Measurements from ENCODE around the gene CDC42EP5.

CDC42EP5 gene

GRCh38 chr19:54457773-54458647 lies 15.1 kb downstream of the CDC42EP5 start:
- TF ChIP-seq TAF1 (IDR thresholded peaks at IDR 0.05; ENCODE audit: borderline replicate concordance, low read depth, low read length) (no peak), POLR2AphosphoS5 (IDR thresholded peaks at IDR 0.05; ENCODE audit: low read depth, low read length) (no peak), POLR2A (IDR thresholded peaks at IDR 0.05; ENCODE audit: low read depth, low read length) (no peak)
- DNase-seq (ENCODE audit: insufficient read length) (no peak), FAIRE-seq (no peak)

GRCh38 chr19:54456423-54457373 lies 16.4 kb downstream of the CDC42EP5 start:
- DNase-seq (ENCODE audit: insufficient read length): no peak
- no peak for FAIRE-seq
- TF ChIP-seq TAF1 (IDR thresholded peaks at IDR 0.05; ENCODE audit: borderline replicate concordance, low read depth, low read length): no peak
- TF ChIP-seq POLR2A (IDR thresholded peaks at IDR 0.05; ENCODE audit: low read depth, low read length): peak; percentile 26; the same call in 1 of the 2 replicates

- no peak for FAIRE-seq
- DNase-seq (ENCODE audit: insufficient read length): no peak
- TF ChIP-seq POLR2A (IDR thresholded peaks at IDR 0.05; ENCODE audit: low read depth, low read length): no peak
- TF ChIP-seq POLR2AphosphoS5 (IDR thresholded peaks at IDR 0.05; ENCODE audit: low read depth, low read length): no peak
- TF ChIP-seq TAF1 (IDR thresholded peaks at IDR 0.05; ENCODE audit: borderline replicate concordance, low read depth, low read length): no peak
Measured at GRCh38 chr19:54455786-54456422, 17.2 kb downstream of the CDC42EP5 start.

GRCh38 chr19:54454781-54455675 lies 18.1 kb downstream of the CDC42EP5 start:
- DNase-seq (ENCODE audit: insufficient read length) (no peak), FAIRE-seq (no peak)
- TF ChIP-seq TAF1 (IDR thresholded peaks at IDR 0.05; ENCODE audit: borderline replicate concordance, low read depth, low read length) (no peak), POLR2AphosphoS5 (IDR thresholded peaks at IDR 0.05; ENCODE audit: low read depth, low read length) (no peak), POLR2A (IDR thresholded peaks at IDR 0.05; ENCODE audit: low read depth, low read length) (no peak)

- TF ChIP-seq POLR2A (IDR thresholded peaks at IDR 0.05; ENCODE audit: low read depth, low read length) (no peak), TAF1 (IDR thresholded peaks at IDR 0.05; ENCODE audit: borderline replicate concordance, low read depth, low read length) (no peak), POLR2AphosphoS5 (IDR thresholded peaks at IDR 0.05; ENCODE audit: low read depth, low read length) (no peak)
- no peak for FAIRE-seq
- no peak for DNase-seq (ENCODE audit: insufficient read length)
Measured at GRCh38 chr19:54453921-54454780, 18.9 kb downstream of the CDC42EP5 start.

GRCh38 chr19:54452626-54453025 lies 20.5 kb downstream of the CDC42EP5 start:
- no peak for DNase-seq (ENCODE audit: insufficient read length)
- TF ChIP-seq POLR2AphosphoS5 (IDR thresholded peaks at IDR 0.05; ENCODE audit: low read depth, low read length): no peak
- no peak for TF ChIP-seq POLR2A (IDR thresholded peaks at IDR 0.05; ENCODE audit: low read depth, low read length)
- TF ChIP-seq TAF1 (IDR thresholded peaks at IDR 0.05; ENCODE audit: borderline replicate concordance, low read depth, low read length): no peak
- no peak for FAIRE-seq

- FAIRE-seq: no peak
- DNase-seq (ENCODE audit: insufficient read length): no peak
- TF ChIP-seq POLR2AphosphoS5 (IDR thresholded peaks at IDR 0.05; ENCODE audit: low read depth, low read length) (no peak), TAF1 (IDR thresholded peaks at IDR 0.05; ENCODE audit: borderline replicate concordance, low read depth, low read length) (no peak), POLR2A (IDR thresholded peaks at IDR 0.05; ENCODE audit: low read depth, low read length) (no peak)
Measured at GRCh38 chr19:54451997-54452396, 21.1 kb downstream of the CDC42EP5 start.

GRCh38 chr19:54451331-54451871 lies 21.7 kb downstream of the CDC42EP5 start:
- TF ChIP-seq TAF1 (IDR thresholded peaks at IDR 0.05; ENCODE audit: borderline replicate concordance, low read depth, low read length) (no peak), POLR2A (IDR thresholded peaks at IDR 0.05; ENCODE audit: low read depth, low read length) (no peak), POLR2AphosphoS5 (IDR thresholded peaks at IDR 0.05; ENCODE audit: low read depth, low read length) (no peak)
- DNase-seq (ENCODE audit: insufficient read length) (no peak), FAIRE-seq (no peak)

- FAIRE-seq (no peak), DNase-seq (ENCODE audit: insufficient read length) (no peak)
- TF ChIP-seq POLR2AphosphoS5 (IDR thresholded peaks at IDR 0.05; ENCODE audit: low read depth, low read length): no peak
- TF ChIP-seq POLR2A (IDR thresholded peaks at IDR 0.05; ENCODE audit: low read depth, low read length): no peak
- no peak for TF ChIP-seq TAF1 (IDR thresholded peaks at IDR 0.05; ENCODE audit: borderline replicate concordance, low read depth, low read length)
Measured at GRCh38 chr19:54449701-54450069, 23.4 kb downstream of the CDC42EP5 start.
